CD4-positive, alpha-beta T cell treated with Interleukin-21 for 1 hour (primary cell): Measurements from ENCODE around the gene HTRA3.

Experiments used
- DNase-seq: peaks from one replicate; pipeline ENCODE4 v3.0.0-alpha.2; 2020

Gene HTRA3

GRCh38 chr4:8235224-8235623 is 34.3 kb upstream of the HTRA3 start:
- DNase-seq: no peak

GRCh38 chr4:8235686-8236085 is 33.9 kb upstream of the HTRA3 start:
- DNase-seq: no peak

DNA sequence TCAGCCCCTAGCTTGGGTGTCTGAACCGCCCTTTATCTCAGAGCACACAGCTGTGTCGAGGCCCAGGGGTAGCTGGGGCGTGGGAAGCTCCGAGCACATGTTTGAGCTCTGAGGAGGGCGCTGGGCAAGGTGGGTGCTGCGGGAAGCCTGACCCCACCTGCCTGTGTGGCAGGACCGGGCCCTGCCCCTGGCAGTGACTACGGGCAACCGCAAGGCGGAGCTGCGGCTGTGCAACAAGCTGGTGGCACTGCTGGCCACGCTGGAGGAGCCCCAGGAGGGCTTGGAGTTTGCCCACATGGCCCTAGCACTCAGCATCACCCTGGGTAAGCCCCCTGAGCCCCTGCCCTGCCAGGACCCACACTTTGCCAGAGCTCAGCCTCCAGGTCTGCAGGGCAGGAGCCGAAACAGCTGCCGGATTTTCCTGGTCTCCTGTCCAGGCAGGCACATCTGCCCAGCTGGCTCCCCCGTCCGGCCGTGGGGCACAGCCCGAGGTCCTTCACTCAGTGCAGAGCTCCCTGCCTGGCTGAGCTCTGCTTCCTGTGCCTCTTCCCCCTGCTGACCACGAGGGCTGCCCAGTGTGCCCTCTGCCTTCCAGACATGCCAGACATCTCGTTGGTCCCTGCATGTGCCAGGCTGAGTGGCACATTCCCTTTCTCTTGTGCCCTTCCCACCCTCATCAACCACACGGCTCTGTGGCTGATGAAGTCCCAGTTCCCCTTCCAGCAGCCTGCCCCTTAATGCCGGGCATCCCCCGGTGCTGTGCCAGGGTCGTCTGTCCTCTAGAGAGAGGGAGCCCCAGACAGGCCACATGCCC is 33.2 kb upstream of the HTRA3 start:
- DNase-seq: no peak

DNA sequence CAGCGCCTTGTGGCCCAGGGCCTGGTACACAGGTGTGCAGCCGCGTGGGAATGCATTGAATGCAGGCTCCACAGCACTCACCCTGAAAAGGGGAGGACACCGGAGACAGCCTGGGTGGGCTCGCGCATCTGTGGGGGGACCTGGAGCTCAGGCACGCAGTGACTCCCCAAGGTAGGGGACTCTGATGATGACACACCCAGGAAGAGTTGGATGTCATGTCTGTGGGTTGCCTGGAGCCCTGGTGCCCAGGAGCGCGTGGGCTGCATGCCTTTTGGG is 32.7 kb upstream of the HTRA3 start:
- DNase-seq: no peak

DNA sequence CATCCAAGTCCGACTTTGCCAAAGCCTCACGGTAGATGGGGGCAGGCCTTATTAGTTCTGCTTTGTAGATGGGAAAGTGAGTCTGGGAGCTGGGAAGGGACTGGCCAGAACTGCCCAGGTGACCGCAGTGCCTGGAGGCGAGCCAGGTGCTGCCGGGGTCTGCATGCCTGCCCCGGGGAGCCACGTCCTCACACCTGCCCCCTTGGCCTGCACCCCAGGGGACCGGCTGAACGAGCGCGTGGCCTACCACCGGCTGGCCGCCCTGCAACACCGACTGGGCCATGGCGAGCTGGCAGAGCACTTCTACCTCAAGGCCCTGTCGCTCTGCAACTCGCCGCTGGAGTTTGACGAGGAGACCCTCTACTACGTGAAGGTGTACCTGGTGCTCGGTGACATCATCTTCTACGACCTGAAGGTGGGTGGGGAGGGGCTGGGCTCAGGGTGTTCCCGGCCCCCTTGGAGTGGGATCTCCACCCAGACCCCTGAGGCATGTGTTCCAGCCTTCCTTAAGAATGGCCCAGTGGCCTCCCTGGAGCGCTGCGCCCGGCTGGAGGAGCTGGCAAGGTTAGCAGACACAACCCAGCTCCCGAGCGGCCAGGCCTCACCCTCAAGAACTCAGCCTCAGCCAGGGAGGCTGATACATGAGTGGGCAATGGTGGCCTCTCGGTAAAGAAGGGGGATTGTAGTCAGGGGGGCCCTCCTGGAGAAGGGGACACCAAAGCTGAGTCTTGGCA is 32.1 kb upstream of the HTRA3 start:
- DNase-seq: no peak

- DNase-seq: no peak
Measured at GRCh38 chr4:8238036-8238511, 31.5 kb upstream of the HTRA3 start.

DNA sequence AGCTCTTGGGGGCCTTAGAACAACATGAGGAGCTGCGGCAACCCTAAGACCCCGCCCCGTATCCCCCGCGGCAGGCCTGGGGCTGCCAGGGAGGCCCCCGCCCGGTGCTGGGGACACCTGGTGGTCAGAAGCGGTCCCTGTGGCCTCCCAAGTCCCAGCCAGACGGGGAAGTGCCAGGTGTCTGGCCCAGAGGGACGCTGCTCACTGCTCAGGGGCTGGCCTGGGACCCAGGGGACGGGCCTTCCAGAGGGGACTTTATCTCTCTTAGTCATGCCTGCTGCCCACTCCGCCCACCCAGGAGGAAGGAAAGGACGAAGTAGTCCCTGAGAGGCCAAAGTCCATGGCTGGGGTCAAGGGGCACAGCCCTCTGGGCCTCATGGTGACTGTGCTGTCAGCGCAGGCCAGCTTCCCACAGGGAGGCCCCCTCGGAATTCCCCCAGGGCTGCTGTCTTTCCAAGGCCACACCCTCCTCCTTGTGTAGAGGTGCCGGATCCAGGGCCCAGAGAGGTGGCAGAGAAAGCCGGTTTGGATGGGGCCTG is 31.0 kb upstream of the HTRA3 start:
- DNase-seq: no peak

GRCh38 chr4:8239226-8239625 is 30.3 kb upstream of the HTRA3 start:
- DNase-seq: no peak

DNA sequence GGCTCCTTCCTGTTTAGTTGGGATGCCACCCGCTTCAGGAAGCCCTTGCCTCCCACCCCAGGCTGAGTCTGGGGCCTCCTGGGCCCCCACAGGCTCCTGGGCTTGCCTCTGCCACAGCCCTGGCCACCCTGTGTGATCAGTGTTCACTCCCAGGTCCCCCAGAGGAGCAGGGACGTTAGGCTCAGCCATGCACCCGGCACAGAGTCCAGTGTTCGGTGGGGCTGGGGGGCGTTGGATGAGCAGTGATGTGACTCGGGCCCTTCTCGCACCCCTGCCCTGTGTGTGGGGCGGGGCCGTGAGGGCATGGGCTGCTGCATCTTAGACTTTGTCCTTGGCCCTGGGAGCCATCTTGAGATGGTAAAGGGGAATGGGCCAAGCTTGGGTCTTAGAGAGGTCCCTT is 29.9 kb upstream of the HTRA3 start:
- no peak for DNase-seq

- DNase-seq: no peak
Measured at GRCh38 chr4:8240211-8241041, 29.1 kb upstream of the HTRA3 start.

GRCh38 chr4:8241211-8241779 is 28.3 kb upstream of the HTRA3 start:
- no peak for DNase-seq

GRCh38 chr4:8241895-8242696 is 27.5 kb upstream of the HTRA3 start:
- DNase-seq: peak; percentile 71

DNA sequence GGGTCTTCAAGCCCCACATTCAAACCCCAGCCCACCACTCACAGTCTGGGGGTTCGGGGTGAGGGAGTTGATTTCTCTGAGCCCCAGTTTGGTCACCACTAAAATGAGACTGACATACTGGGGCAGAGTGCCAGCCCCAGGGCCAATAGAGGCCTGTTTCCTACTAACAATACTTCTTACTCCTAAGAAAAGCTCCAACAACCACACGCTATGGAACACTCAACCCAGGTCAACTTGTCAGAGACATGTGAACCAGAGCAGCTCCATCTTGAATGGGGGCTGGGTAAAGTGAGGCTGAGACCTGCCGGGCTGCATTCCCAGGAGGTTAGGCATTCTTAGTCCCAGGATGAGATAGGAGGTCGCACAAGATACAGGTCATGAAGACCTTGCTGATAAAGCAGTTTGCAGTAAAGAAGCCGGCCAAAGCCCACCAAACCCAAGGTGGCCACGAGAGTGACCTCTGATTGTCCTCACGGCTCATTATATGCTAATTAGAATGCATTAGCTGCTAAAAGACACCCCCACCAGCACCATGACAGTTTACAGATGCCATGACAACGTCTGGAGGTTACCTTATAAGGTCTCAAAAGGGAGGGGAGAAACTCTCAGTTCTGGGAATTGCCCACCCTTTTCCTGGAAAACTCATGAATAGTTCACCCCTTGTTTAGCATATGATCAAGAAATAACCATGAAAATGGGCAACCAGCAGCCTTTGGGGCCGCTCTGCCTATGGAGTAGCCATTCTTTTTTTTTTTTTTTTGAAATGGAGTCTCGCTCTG is 26.6 kb upstream of the HTRA3 start:
- DNase-seq: no peak

GRCh38 chr4:8244001-8244757 is 25.4 kb upstream of the HTRA3 start:
- no peak for DNase-seq

- DNase-seq: no peak
Measured at GRCh38 chr4:8244931-8245460, 24.6 kb upstream of the HTRA3 start.

- no peak for DNase-seq
Measured at GRCh38 chr4:8245884-8246833, 23.4 kb upstream of the HTRA3 start.

DNA sequence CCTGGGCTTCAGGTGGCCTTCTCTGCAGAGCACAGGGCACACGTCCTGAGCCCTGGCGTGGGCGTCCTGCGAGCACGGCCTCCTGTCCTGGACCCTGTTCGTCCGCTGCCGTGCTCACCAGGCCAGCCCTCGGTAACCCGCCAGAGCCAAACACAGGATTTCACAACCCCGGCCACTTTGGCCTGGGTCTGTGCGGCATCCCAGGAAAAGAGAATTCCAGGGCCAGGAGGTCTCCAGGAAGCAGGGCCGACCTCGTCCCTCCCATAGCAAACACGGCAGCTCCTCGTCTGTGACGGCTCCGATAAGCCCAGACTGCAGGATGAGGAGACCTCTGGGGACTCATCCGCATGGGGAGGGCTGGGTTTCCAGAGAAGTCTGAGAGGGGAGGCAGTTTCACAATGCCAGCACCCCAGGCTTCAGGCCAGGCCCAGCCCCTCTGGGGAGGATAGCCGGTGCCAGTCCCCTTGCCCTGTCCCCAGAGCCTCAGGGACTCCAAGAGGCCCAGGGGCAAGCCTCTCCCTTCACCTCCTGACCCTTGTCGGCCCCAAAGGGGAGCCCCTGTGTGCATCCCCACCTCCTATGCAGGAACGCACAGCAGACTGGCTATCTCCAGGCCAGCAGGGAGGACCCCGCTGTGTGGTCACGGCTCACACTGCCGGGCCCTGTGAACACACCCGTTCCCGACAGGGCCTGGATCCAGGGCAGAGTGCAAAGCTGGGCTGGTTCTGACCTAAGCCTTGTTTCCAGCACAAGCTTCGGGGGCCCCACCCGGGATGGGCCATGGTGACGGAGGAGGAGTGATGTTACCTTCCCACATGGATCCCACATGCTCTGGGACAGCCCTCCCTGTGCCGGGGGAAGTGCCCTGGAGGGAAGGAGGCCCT is 22.3 kb upstream of the HTRA3 start:
- DNase-seq: no peak

DNA sequence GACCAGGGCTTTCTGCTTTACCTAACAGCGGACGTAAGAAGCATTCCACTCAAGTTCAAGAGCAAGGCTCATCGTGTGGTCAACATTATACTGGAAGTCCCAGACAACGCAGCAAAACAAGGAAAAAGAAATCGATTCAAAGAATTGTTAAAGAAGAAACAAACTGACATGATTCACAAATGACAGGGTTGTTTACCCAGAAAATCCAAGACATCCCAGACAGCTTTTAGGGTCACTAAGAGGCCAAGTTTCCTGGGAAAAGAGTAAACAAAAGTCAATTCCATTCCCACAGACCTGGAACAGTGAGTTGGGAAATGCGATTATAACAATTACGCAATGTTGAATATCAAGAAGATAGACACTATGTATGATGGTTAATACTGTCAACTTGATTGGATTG is 21.5 kb upstream of the HTRA3 start:
- DNase-seq: no peak
